ELF-1 (cell line): ENCODE results near the gene IFT43.
"Not testable (repeated sequence)": the region's sequence is repeated elsewhere in the genome, so short reads cannot be mapped to it uniquely, and the experiment has no call there.

Source experiments
- DNase-seq: peaks from one replicate; pipeline ENCODE4 v3.0.0-alpha.2; 2016; ENCODE audit warnings: low read depth, low spot score

IFT43 gene

GRCh38 chr14:75979648-75980565 is 5.7 kb upstream of the IFT43 start:
- DNase-seq = no peak

GRCh38 chr14:75980856-75981255 is 4.7 kb upstream of the IFT43 start:
- DNase-seq = peak; percentile 54

- DNase-seq = peak; percentile 90
Observed at GRCh38 chr14:75981426-75982265, 3.9 kb upstream of the IFT43 start, which contains the start of gene TGFB3. Gene TGFB3, minus strand, starts transcription at chr14:75981995. Its CDS starts 1,102 bp downstream, at chr14:75980893.

GRCh38 chr14:75982266-75983018 is 3.1 kb upstream of the IFT43 start:
- peak; percentile 88 for DNase-seq

- DNase-seq = no peak
Observed at GRCh38 chr14:75983019-75983358, 2.6 kb upstream of the IFT43 start.

GRCh38 chr14:75984674-75985073 is 889 bp upstream of the IFT43 start:
- DNase-seq = no peak

GRCh38 chr14:75986439-75986765 is 839 bp downstream of the IFT43 start:
- no peak for DNase-seq

- DNase-seq = no peak
Observed at GRCh38 chr14:75987201-75987970, 1.8 kb downstream of the IFT43 start.

GRCh38 chr14:75989134-75989533 is 3.6 kb downstream of the IFT43 start:
- no peak for DNase-seq

GRCh38 chr14:75990297-75990696 is 4.7 kb downstream of the IFT43 start:
- DNase-seq = no peak

- no peak for DNase-seq
Observed at GRCh38 chr14:75991753-75992152, 6.2 kb downstream of the IFT43 start.

GRCh38 chr14:75993567-75994041 is 8.0 kb downstream of the IFT43 start:
- no peak for DNase-seq

- DNase-seq = no peak
Observed at GRCh38 chr14:75995372-75996041, 9.9 kb downstream of the IFT43 start.

GRCh38 chr14:75996488-75996887 is 10.9 kb downstream of the IFT43 start:
- DNase-seq = no peak

- no peak for DNase-seq
Observed at GRCh38 chr14:75999511-76000190, 14.1 kb downstream of the IFT43 start.

- no peak for DNase-seq
Observed at GRCh38 chr14:76002383-76002782, 16.8 kb downstream of the IFT43 start.

- no peak for DNase-seq
Observed at GRCh38 chr14:76006253-76006652, 20.7 kb downstream of the IFT43 start.

- DNase-seq = no peak
Observed at GRCh38 chr14:76007379-76007778, 21.8 kb downstream of the IFT43 start.

- no peak for DNase-seq
Observed at GRCh38 chr14:76007852-76008251, 22.3 kb downstream of the IFT43 start.

GRCh38 chr14:76009627-76010026 is 24.1 kb downstream of the IFT43 start:
- DNase-seq = not testable (repeated sequence)
